Measurements from ENCODE around the gene TAX1BP1. TPM values are rescaled to one million over a fixed set of nuclear protein-coding genes. Genes with fewer than 3 reads are reported as not detected.

Gene TAX1BP1
- polyA plus RNA-seq, 1 donor (not counting 4 experiments of a cell fraction or from before 2014, with no cell fraction given), result 102 TPM

DNA sequence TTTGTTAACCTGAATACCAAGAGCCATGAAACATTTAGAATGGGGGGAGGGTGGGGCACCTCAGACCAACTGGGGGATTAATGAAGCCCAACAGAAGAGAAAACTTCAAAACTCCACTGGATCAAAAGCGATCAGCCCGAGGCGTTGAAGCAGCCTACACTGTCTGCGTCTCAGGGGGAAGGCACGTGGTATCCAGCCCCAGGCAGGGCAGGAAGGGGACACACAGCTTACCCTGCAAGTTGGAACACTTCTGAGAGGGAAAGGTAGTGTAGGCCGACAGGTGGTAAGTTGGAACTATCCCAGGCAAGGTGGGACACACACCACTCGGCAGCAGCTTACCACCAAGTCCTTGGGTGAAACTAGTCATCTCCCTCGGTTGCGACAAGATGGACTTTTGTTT lies 102.9 kb downstream of the TAX1BP1 start:
- H3K27ac ChIP-seq (ENCODE audit: control insufficient read depth, insufficient read depth, low read length), result no peak overlapping the region

DNA sequence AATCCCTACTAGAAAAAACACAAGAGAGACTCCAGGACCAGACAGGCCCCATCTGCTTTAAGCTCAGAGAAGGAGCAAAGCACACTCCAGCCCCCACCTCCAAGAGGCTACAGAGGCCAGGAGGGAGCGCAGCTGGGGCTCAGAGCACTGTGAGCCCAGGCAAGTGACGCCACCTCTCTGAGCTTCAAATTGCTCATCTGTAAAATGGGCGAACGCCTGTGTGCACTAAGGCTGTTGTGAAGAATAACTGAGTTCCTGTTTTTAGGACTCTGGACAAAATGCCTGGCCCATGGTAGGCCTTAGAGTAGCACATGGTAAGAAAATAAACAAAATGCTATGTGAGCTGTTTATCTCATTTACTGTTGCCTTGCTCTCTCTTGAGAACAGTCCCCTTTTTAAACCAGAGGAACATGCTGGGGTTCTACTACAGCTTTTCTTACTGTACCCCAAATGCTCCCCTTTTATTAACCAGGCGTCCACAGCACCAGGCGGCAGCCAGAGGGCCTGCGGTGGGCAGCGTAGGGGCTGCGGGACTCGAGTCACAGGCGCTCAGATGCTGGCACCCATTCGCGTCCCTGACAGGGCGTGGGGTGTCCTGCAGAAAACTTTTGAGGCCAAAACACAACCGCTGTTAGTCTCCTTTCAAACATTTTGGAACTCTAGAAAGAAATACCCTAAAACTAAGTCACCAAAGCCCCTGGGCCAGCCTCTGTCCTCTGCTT lies 103.8 kb downstream of the TAX1BP1 start:
- Histone ChIP-seq H3K4me1 (ENCODE audit: control insufficient read depth, extremely low read depth, insufficient read depth, low read length) (peaks cover 7% of the 10 kb centered on the region), H3K4me2 (ENCODE audit: control insufficient read depth, extremely low read depth, insufficient read depth, low read depth, low read length) (no peak overlapping the region), H3K9ac (ENCODE audit: control insufficient read depth, extremely low read depth, insufficient read depth, low read length) (no peak overlapping the region), H3K36me3 (ENCODE audit: control insufficient read depth in 2 of 2, extremely low read depth in 1 of 2, insufficient read depth in 2 of 2, low read length in 2 of 2) (peaks cover 0 to 6% of the 10 kb centered on the region in 2 experiments), H3K27me3 (ENCODE audit: control insufficient read depth, extremely low read depth, insufficient read depth, low read length) (no peaks in the 10 kb centered on the region), H3K79me2 (ENCODE audit: control insufficient read depth, insufficient read depth, low read length) (no peaks in the 10 kb centered on the region), H3K9me1 (ENCODE audit: control insufficient read depth, extremely low read depth, insufficient read depth, low read length) (no peaks in the 10 kb centered on the region), H4K20me1 (ENCODE audit: control insufficient read depth, extremely low read depth, insufficient read depth, low read length) (no peaks in the 10 kb centered on the region), H3K4me3 (ENCODE audit: control insufficient read depth in 2 of 3, extremely low read depth in 1 of 3, insufficient read depth in 2 of 3, low read depth in 1 of 3, low read length in 3 of 3) (no peak overlapping the region), H3K9me3 (ENCODE audit: control insufficient read depth, low read depth, low read length) (no peaks in the 10 kb centered on the region), H2AFZ (ENCODE audit: control insufficient read depth, low read length) (no peak overlapping the region), H3K27ac (ENCODE audit: control insufficient read depth, insufficient read depth, low read length) (no peak overlapping the region)
- TF ChIP-seq, protein P1, sequence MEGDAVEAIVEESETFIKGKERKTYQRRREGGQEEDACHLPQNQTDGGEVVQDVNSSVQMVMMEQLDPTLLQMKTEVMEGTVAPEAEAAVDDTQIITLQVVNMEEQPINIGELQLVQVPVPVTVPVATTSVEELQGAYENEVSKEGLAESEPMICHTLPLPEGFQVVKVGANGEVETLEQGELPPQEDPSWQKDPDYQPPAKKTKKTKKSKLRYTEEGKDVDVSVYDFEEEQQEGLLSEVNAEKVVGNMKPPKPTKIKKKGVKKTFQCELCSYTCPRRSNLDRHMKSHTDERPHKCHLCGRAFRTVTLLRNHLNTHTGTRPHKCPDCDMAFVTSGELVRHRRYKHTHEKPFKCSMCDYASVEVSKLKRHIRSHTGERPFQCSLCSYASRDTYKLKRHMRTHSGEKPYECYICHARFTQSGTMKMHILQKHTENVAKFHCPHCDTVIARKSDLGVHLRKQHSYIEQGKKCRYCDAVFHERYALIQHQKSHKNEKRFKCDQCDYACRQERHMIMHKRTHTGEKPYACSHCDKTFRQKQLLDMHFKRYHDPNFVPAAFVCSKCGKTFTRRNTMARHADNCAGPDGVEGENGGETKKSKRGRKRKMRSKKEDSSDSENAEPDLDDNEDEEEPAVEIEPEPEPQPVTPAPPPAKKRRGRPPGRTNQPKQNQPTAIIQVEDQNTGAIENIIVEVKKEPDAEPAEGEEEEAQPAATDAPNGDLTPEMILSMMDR (optimal IDR thresholded peaks at IDR 0.05 in 1 of 3, IDR thresholded peaks at IDR 0.05 in 1 of 3, conservative IDR thresholded peaks at IDR 0.05 in 1 of 3; ENCODE audit: extremely low read depth in 1 of 3, insufficient read depth in 2 of 3, low read length in 3 of 3), result no peak
- TF ChIP-seq EZH2 (IDR thresholded peaks at IDR 0.05; ENCODE audit: low read length), result no peak
- dilution Hi-C loops (cut with MboI; ENCODE audit: extremely low pct_ligation_motif_present, low sequenced_read_pairs), result no loop called here
- DNase-seq (ENCODE audit: low read depth, low spot score) (no peak), FAIRE-seq (no peak)

More for the DNA sequence above, 102.9 kb downstream of the TAX1BP1 start:
- Histone ChIP-seq H3K4me2 (ENCODE audit: control insufficient read depth, extremely low read depth, insufficient read depth, low read depth, low read length) (no peak overlapping the region), H2AFZ (ENCODE audit: control insufficient read depth, low read length) (no peak overlapping the region), H4K20me1 (ENCODE audit: control insufficient read depth, extremely low read depth, insufficient read depth, low read length) (no peaks in the 10 kb centered on the region), H3K27me3 (ENCODE audit: control insufficient read depth, extremely low read depth, insufficient read depth, low read length) (no peaks in the 10 kb centered on the region), H3K36me3 (ENCODE audit: control insufficient read depth in 2 of 2, extremely low read depth in 1 of 2, insufficient read depth in 2 of 2, low read length in 2 of 2) (peaks cover 0 to 6% of the 10 kb centered on the region in 2 experiments), H3K4me1 (ENCODE audit: control insufficient read depth, extremely low read depth, insufficient read depth, low read length) (peaks cover 7% of the 10 kb centered on the region), H3K9ac (ENCODE audit: control insufficient read depth, extremely low read depth, insufficient read depth, low read length) (no peak overlapping the region), H3K9me1 (ENCODE audit: control insufficient read depth, extremely low read depth, insufficient read depth, low read length) (no peaks in the 10 kb centered on the region), H3K9me3 (ENCODE audit: control insufficient read depth, low read depth, low read length) (no peaks in the 10 kb centered on the region), H3K79me2 (ENCODE audit: control insufficient read depth, insufficient read depth, low read length) (no peaks in the 10 kb centered on the region), H3K4me3 (ENCODE audit: control insufficient read depth in 2 of 3, extremely low read depth in 1 of 3, insufficient read depth in 2 of 3, low read depth in 1 of 3, low read length in 3 of 3) (no peak overlapping the region)
- dilution Hi-C loops (cut with MboI; ENCODE audit: extremely low pct_ligation_motif_present, low sequenced_read_pairs), result no loop called here
- TF ChIP-seq EZH2 (IDR thresholded peaks at IDR 0.05; ENCODE audit: low read length), result no peak
- TF ChIP-seq, protein P1 (optimal IDR thresholded peaks at IDR 0.05 in 1 of 3, IDR thresholded peaks at IDR 0.05 in 1 of 3, conservative IDR thresholded peaks at IDR 0.05 in 1 of 3; ENCODE audit: extremely low read depth in 1 of 3, insufficient read depth in 2 of 3, low read length in 3 of 3), result no peak
- no peak for FAIRE-seq
- DNase-seq (ENCODE audit: low read depth, low spot score), result no peak
